NCI-H2107 treated with DMSO at 0.1 percent for 48 hours (cell line): ENCODE results near the gene HOXB6.
A peak's percentile ranks its signal among the peaks of the same experiment; 100 is the strongest.

Experiments used
- DNase-seq: peaks from one replicate; lab custom pipeline; 2025; ENCODE audit not compliant: unreplicated experiment; lab: John Stamatoyannopoulos, UW

HOXB6 gene

GRCh38 chr17:48555258-48556228 is 49.2 kb downstream of the HOXB6 start:
- peak; percentile 83 for DNase-seq

- DNase-seq = no peak
Observed at GRCh38 chr17:48554412-48555257, 50.2 kb downstream of the HOXB6 start.

- no peak for DNase-seq
Observed at GRCh38 chr17:48553826-48554225, 51.0 kb downstream of the HOXB6 start.

- DNase-seq = no peak
Observed at GRCh38 chr17:48553190-48553547, 51.6 kb downstream of the HOXB6 start.

DNA sequence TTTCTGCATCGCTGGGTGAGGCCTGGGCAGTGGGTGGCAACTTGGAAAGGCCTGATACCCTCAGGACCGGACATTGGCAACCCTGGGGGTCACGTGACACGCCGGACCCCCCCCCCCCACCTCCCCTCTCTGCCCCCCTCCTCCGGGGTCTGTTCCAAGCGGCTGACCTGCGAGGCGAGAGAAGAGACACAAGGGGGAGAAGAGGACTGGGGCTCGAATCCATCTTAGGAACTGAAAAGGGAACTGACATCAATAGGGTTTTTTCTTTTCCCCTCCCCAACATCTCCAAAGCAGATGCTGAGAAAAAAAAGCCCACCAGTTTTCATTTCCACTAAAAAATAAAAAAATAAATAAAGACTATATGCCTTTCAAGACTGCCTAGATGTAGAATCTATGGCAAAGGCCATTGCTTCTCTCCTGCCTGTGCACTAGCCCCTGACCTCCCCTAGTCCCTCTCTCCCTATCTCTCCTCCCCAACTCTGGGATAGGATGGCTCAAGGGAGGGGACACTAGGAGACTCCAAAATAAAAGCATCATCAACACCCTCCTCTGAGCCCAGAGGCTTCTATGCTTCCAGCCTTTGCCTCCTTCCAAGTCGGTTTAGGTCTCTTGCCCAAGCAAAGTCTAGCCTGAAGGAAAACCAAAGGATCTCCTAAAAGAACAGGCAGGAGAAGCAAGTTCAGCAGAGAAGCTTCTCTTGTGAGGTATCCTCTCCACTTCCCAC is 52.2 kb downstream of the HOXB6 start:
- DNase-seq = peak; percentile 77

GRCh38 chr17:48551596-48552465 is 53.0 kb downstream of the HOXB6 start:
- no peak for DNase-seq

DNA sequence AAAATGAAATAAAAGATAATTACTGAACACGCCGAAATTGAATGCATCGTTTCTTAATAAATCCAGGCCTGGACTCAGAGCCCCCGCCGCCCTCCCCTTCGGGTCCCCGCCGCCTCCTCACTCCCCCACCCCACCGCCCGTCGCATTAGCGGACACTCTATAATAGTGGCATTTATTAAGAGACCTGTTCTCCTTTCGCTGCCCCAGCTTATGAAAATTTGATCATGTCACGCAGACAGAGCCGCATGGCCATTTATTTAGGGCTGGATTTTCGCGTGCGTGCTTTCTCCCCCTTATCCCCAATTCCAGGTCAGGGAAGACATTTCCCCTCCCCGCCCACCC is 53.6 kb downstream of the HOXB6 start:
- DNase-seq = no peak

DNA sequence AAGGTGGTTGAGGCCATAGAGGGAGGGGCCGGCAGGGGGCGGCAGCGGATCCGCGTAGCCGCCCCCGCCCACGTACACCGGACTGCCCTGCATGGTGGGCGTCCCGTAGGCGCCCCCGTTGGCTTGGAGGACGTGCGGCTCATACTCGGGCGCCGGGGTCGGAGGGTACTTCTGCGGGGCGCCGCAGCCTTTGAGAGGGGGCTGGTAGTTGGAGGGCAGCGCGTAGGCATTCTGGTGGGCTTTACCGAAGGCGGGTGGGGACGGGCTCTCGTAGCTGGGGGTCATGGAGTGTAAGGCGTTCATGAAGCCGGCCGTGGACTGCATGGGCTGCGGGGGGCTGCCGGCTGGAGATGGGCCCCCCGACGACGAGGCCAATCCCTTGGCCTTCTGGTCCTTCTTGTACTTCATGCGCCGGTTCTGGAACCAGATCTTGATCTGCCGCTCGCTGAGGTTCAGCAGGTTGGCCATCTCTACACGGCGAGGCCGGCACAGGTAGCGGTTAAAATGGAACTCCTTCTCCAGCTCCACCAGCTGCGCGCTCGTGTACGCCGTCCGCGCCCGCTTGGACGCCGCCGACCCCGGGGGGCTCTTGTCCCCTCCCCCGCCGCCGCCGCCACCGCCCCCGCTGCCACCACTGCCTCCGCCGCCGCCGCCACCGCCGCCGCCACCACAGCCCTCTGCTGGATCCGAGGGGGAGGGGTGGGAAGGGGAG is 54.1 kb downstream of the HOXB6 start:
- no peak for DNase-seq

GRCh38 chr17:48549914-48550501 is 54.8 kb downstream of the HOXB6 start:
- no peak for DNase-seq

GRCh38 chr17:48549281-48549630 is 55.5 kb downstream of the HOXB6 start:
- DNase-seq = no peak

DNA sequence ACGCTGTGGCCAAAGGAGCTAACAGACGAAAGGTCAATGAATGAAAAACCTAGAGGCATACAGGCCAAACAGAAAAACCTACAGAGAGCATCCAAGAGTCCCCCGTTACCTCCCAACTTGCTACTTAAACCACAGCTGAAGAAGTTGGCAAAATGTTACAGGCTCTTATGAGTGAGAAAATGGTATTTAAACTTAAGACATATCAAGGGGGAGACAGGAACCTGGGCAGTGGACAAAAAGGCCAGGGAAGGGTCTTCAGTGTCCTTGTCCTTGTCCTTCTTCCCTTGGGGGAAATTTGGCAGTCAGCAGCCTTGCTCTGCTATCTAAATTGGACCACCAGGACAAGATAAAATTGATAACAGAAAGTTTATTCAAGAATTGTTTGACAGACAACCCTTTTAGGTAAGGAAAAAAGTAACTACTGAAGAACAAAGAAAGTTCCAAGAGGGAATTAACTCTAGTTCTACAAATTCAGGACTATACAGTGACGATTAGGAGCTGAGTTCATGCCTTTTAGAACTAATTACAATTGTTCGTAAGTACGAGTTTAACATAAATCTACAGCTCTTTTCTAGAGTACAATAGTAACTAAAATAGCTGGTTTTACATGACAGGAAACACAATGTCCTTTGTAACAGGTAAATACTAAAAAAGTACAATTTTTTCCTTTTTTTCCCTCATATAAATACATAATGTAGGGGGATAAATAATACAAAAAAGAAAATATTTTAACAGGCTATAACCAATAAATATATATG is 56.1 kb downstream of the HOXB6 start:
- DNase-seq = no peak

GRCh38 chr17:48547808-48548522 is 56.8 kb downstream of the HOXB6 start:
- no peak for DNase-seq

DNA sequence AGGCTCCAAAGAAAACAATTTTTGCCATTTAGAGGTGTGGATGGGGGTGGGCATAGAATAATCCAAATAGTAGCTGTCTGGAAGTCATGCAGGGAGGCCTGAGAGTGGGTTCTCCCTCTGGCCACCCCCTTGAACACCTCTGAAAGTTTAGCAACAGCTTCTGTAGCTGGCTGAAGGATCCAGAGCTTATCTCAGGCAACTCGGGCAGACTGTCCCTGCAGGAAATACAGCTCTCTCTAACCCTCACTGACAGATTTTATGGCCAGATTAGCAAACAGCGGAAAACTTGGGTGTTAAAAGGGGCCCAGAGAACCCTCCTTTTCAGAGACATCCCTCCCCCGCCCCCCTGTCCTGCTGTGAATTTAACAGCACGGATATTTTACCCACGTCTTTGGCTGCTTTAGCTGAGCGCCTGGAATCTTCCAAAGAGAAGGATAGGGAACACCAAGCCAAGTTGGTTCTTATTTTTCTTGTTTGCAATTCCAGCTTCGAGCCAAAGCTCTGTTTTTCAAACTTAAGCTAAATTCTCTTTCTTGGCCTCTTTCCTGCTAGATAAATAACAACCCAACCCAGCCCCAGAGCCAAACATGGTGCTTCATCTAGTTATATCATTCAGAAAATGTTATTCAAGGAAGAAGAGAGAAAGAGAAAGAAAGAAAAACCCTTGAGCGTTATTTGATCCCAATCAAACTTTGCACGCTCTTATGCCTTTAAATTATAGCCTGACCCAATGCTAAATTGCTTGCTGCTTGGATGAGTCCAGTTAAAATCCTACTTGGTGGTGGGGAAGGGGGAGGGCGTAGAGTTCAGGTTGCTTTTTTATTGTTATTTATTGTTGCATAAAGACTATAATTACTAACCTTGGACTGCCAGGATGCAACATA is 57.6 kb downstream of the HOXB6 start:
- DNase-seq = peak; percentile 93

GRCh38 chr17:48546137-48546923 is 58.5 kb downstream of the HOXB6 start:
- no peak for DNase-seq
